Upper lobe of left lung (tissue), 4 donors: ENCODE results near the gene DMRTC2.

Source experiments
- CTCF ChIP-seq, 6 experiments: fragments of 450-650 bp in 4 of 6; fragments of 200-600 bp in 2 of 6; sonication (generic) in 2 of 6; IDR thresholded peaks; one replicate each; pipeline ENCODE4 v1.5.1; 2016 to 2019; ENCODE audit warnings: antibody characterized with exemption in 6 of 6
- POLR2A ChIP-seq, 4 donors: fragments of 450-650 bp; IDR thresholded peaks; one replicate each; pipeline ENCODE4 v1.5.1; 2016 to 2017; ENCODE audit warnings: antibody characterized with exemption in 4 of 4, mild to moderate bottlenecking in 2 of 4
- POLR2AphosphoS5 ChIP-seq, 2 donors: sonication (generic); formaldehyde crosslinking; IDR thresholded peaks; one replicate each; pipeline ENCODE4 v1.5.1; 2017; ENCODE audit warnings: antibody characterized with exemption in 2 of 2

GRCh38 chr19:41815301-41815700 lies 29.5 kb upstream of the DMRTC2 start:
- no peak for TF ChIP-seq CTCF (IDR thresholded peaks at IDR 0.05)
- no peak for TF ChIP-seq POLR2A (IDR thresholded peaks at IDR 0.05)
- TF ChIP-seq POLR2AphosphoS5 (IDR thresholded peaks at IDR 0.05), result no peak
